Neural crest cell (in vitro differentiated cells): ENCODE results near the gene BHMT. TPM values are rescaled to one million over a fixed set of nuclear protein-coding genes. Genes with fewer than 3 reads are reported as not detected.
"Not testable (repeated sequence)": the region's sequence is repeated elsewhere in the genome, so short reads cannot be mapped to it uniquely, and the experiment has no call there.

Experiments used
- DNase-seq: peaks from one replicate; pipeline ENCODE4 v3.0.0; 2021; ENCODE audit warnings: low read depth, mixed read lengths, low spot score
- H3K27ac Mint-ChIP-seq: one replicate; pipeline ENCODE4 v1.8.0; 2021; ENCODE audit warnings: mild to moderate bottlenecking, mixed read lengths; ENCODE audit not compliant: unreplicated experiment
- H3K27me3 Mint-ChIP-seq: 2 replicates; pipeline ENCODE4 v1.8.0; 2021; ENCODE audit warnings: low read depth, mild to moderate bottlenecking, mixed read lengths
- H3K36me3 Mint-ChIP-seq: 2 replicates; pipeline ENCODE4 v1.8.0; 2021; ENCODE audit warnings: low read depth, mild to moderate bottlenecking, mixed read lengths
- H3K4me1 Mint-ChIP-seq: 2 replicates; pipeline ENCODE4 v1.8.0; 2021; ENCODE audit warnings: mixed read lengths
- H3K4me3 Mint-ChIP-seq: one replicate; pipeline ENCODE4 v1.8.0; 2021; ENCODE audit warnings: mild to moderate bottlenecking, mixed read lengths
- H3K9me3 Mint-ChIP-seq: 2 replicates; pipeline ENCODE4 v1.8.0; 2021; ENCODE audit warnings: mixed read lengths
- total RNA-seq: library from RNA; stranded (reverse); gene quantifications from 2 replicates; pipeline ENCODE4 v1.2.1, GENCODE V29; 2021
- TF ChIP-seq, protein P1 (sequence below): fragments of 200-600 bp; sonication (generic); conservative IDR thresholded peaks from 2 replicates; pipeline ENCODE4 v1.5.0; 2021; ENCODE audit warnings: antibody characterized with exemption, mild to moderate bottlenecking

BHMT gene
- total RNA-seq, 1 donor from 2014 or later = not detected

DNA sequence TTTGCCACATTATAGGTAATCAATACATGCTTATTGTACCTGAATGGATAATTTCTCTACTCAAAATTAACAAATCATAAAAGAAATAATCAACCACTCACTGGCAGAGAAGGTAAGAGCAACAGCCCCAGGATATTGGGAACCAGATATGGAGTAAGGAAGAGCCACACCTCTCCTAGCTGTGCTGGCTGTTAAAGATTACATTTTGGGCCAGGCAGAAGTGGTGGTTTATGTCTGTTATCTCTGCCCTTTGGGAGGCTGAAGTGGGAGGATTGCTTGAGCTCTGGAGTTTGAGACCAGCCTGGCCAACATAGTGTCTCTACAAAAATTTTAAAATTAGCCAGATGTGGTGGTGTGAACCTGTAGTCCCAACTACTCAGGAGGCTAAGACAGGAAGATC, 56.4 kb downstream of the BHMT start:
- H3K27ac Mint-ChIP-seq = no peak overlapping the region
- TF ChIP-seq, protein P1, sequence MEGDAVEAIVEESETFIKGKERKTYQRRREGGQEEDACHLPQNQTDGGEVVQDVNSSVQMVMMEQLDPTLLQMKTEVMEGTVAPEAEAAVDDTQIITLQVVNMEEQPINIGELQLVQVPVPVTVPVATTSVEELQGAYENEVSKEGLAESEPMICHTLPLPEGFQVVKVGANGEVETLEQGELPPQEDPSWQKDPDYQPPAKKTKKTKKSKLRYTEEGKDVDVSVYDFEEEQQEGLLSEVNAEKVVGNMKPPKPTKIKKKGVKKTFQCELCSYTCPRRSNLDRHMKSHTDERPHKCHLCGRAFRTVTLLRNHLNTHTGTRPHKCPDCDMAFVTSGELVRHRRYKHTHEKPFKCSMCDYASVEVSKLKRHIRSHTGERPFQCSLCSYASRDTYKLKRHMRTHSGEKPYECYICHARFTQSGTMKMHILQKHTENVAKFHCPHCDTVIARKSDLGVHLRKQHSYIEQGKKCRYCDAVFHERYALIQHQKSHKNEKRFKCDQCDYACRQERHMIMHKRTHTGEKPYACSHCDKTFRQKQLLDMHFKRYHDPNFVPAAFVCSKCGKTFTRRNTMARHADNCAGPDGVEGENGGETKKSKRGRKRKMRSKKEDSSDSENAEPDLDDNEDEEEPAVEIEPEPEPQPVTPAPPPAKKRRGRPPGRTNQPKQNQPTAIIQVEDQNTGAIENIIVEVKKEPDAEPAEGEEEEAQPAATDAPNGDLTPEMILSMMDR = no peak
- no peaks in the 10 kb centered on the region for H3K36me3 Mint-ChIP-seq
- H3K9me3 Mint-ChIP-seq = peaks cover 5% of the 10 kb centered on the region
- H3K4me1 Mint-ChIP-seq = no peaks in the 10 kb centered on the region
- no peak overlapping the region for H3K4me3 Mint-ChIP-seq
- no peaks in the 10 kb centered on the region for H3K27me3 Mint-ChIP-seq
- no peak for DNase-seq

DNA sequence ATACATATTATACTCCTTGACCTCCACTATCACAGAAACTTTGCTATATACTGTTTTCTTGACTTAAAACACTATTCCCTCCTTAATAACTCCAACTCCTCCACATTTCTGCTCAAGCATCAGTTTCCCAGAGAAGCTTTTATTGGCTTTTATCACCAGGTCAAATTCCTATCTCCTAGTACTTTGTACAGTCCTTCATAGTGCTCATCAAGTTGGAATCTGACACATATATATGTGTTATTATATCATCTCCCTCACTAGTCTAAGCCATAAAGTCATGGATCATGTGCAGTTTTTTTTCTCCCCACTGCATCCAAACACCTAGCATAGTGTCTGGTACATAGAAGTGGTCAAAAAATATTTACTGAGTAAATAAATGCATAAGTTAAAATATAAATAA, 59.1 kb downstream of the BHMT start:
- Mint-ChIP-seq H3K27ac (no peak overlapping the region), H3K9me3 (peaks cover 5% of the 10 kb centered on the region), H3K4me3 (no peak overlapping the region), H3K4me1 (no peaks in the 10 kb centered on the region), H3K27me3 (no peaks in the 10 kb centered on the region), H3K36me3 (no peaks in the 10 kb centered on the region)
- TF ChIP-seq, protein P1 = no peak
- no peak for DNase-seq

DNA sequence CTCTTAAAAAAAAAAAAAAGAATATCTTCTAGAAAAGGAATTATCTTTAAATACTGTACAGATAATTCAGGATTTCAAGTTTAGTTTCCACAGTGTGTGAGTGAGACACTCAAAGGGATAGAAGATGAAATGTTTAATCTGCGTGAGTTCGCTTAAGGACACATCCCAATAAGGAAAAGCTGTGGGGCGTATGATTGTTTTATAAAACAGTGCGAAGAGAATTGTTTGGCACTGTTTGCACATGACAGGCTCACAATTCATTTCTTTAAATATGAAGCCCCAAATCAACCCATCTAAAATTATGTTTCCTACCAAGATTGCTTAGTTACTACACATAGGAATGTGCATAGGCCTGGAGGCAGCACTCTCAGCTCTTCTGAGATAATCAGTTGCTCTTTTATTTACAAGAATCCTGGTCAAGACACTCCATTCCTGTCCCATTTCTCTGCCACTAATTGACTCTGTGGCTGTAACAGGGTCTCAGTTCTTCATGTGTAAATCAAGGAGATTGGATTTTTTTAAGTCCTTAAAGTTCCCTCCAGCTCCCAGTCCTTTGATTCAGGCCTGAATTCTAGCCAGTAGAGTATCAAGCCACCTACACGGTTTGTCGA, 60.1 kb downstream of the BHMT start:
- H3K4me1 Mint-ChIP-seq = no peaks in the 10 kb centered on the region
- peaks cover 5% of the 10 kb centered on the region for H3K9me3 Mint-ChIP-seq
- no peak for DNase-seq
- no peaks in the 10 kb centered on the region for H3K36me3 Mint-ChIP-seq
- H3K4me3 Mint-ChIP-seq = no peak overlapping the region
- no peaks in the 10 kb centered on the region for H3K27me3 Mint-ChIP-seq
- H3K27ac Mint-ChIP-seq = no peak overlapping the region
- TF ChIP-seq, protein P1 = no peak

DNA sequence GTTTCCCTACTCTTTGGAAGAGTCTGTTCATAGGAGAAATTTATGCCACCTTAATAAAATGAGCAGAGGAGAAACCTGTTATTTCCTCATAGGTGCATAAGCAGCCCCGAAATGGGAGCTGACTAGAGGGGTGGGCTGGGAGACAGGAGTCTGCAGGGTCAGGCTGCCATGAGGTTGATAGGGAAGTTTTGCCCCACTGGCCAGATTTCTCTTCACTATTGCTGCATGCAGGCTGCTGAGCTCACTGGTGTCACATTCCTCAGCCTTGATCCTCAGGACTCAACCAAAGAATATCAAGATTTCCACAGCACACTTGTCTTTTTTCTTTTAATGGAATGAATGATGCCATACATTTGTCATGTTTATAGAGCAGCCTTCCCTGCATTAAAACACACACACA, 60.7 kb downstream of the BHMT start:
- Mint-ChIP-seq H3K4me1 (no peaks in the 10 kb centered on the region), H3K9me3 (peaks cover 5% of the 10 kb centered on the region), H3K27me3 (no peaks in the 10 kb centered on the region), H3K4me3 (no peak overlapping the region), H3K27ac (no peak overlapping the region), H3K36me3 (no peaks in the 10 kb centered on the region)
- TF ChIP-seq, protein P1 = no peak
- no peak for DNase-seq

DNA sequence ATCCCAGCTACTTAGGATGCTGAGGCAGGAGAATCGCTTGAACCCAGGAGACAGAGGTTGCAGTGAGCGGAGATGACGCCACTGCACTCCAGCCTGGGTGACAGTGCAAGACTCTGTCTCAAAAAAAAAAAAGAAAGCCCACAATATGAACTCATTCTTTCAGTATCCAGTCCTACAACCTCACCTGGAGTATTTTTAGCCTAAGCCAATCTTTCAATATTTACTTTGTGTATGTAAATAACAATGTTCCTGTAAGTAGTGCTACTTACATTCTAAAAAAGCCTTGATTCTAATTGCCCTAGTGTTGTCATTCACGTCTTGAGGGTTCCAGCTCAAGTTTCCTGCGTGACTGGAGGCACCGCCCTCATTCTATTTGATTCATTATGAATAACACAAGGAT, 62.0 kb downstream of the BHMT start:
- Mint-ChIP-seq H3K4me3 (no peak overlapping the region), H3K36me3 (no peaks in the 10 kb centered on the region), H3K9me3 (no peaks in the 10 kb centered on the region), H3K27me3 (no peaks in the 10 kb centered on the region), H3K27ac (no peak overlapping the region), H3K4me1 (no peaks in the 10 kb centered on the region)
- no peak for DNase-seq
- TF ChIP-seq, protein P1 = no peak

DNA sequence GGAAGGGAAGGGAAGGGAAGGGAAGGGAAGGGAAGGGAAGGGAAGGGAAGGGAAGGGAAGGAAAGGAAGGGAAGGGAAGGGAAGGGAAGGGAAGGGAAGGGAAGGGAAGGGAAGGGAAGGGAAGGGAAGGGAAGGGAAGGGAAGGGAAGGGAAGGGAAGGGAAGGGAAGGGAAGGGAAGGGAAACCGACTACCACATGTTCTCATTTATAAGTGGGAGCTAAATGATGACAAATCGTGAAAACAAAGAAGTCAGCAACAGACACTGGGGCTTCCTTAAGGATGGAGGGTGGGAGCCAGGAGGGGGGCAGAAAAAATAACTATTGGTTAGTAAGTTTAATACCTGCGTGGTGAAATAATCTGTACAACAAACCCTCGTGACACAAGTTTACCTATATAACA, 68.8 kb downstream of the BHMT start:
- H3K27ac Mint-ChIP-seq, H3K4me3 Mint-ChIP-seq, H3K27me3 Mint-ChIP-seq, H3K9me3 Mint-ChIP-seq, H3K36me3 Mint-ChIP-seq, DNase-seq, H3K4me1 Mint-ChIP-seq: not testable (repeated sequence)
